NCI-H2196 treated with DMSO at 0.1 percent for 48 hours (cell line): ENCODE results near the gene NUDCD2.
"Not testable (repeated sequence)": the region's sequence is repeated elsewhere in the genome, so short reads cannot be mapped to it uniquely, and the experiment has no call there.

Source experiments
- DNase-seq: peaks from one replicate; lab custom pipeline; 2025; ENCODE audit not compliant: unreplicated experiment; lab: John Stamatoyannopoulos, UW

The NUDCD2 gene

GRCh38 chr5:163433271-163433670 lies 26.6 kb downstream of the NUDCD2 start:
- DNase-seq: no peak

GRCh38 chr5:163432544-163432943 lies 27.4 kb downstream of the NUDCD2 start:
- no peak for DNase-seq

GRCh38 chr5:163426128-163426527 lies 33.8 kb downstream of the NUDCD2 start:
- DNase-seq: not testable (repeated sequence)

- DNase-seq: no peak
Observed at GRCh38 chr5:163424836-163425235, 35.1 kb downstream of the NUDCD2 start.

GRCh38 chr5:163415673-163416072 lies 44.2 kb downstream of the NUDCD2 start:
- not testable (repeated sequence) for DNase-seq

GRCh38 chr5:163410505-163410904 lies 49.4 kb downstream of the NUDCD2 start:
- no peak for DNase-seq

GRCh38 chr5:163409384-163409783 lies 50.5 kb downstream of the NUDCD2 start:
- no peak for DNase-seq

- DNase-seq: peak; percentile 17
Observed at GRCh38 chr5:163408311-163408923, 51.5 kb downstream of the NUDCD2 start.

GRCh38 chr5:163407034-163407655 lies 52.8 kb downstream of the NUDCD2 start:
- DNase-seq: no peak

GRCh38 chr5:163404364-163405173 lies 55.3 kb downstream of the NUDCD2 start:
- no peak for DNase-seq

GRCh38 chr5:163402007-163402406 lies 57.9 kb downstream of the NUDCD2 start:
- no peak for DNase-seq

GRCh38 chr5:163401271-163401670 lies 58.6 kb downstream of the NUDCD2 start:
- DNase-seq: no peak

GRCh38 chr5:163399923-163400322 lies 60.0 kb downstream of the NUDCD2 start:
- no peak for DNase-seq

- no peak for DNase-seq
Observed at GRCh38 chr5:163397354-163397753, 62.5 kb downstream of the NUDCD2 start.

GRCh38 chr5:163396818-163397340 lies 63.0 kb downstream of the NUDCD2 start:
- DNase-seq: not testable (repeated sequence)
